CD4-positive, alpha-beta T cell treated with Interleukin-2 at 100 ng/mL for 4 hours (primary cell): ENCODE measurements around the gene ABITRAM.
"Not testable (repeated sequence)": the region's sequence is repeated elsewhere in the genome, so short reads cannot be mapped to it uniquely, and the experiment has no call there.

Source experiments
- DNase-seq: peaks from one replicate; pipeline ENCODE4 v3.0.0-alpha.2; 2020; ENCODE audit warnings: low spot score

Gene ABITRAM, protein sequence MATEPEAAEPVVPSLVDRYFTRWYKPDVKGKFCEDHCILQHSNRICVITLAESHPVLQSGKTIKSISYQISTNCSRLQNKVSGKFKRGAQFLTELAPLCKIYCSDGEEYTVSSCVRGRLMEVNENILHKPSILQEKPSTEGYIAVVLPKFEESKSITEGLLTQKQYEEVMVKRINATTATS

DNA sequence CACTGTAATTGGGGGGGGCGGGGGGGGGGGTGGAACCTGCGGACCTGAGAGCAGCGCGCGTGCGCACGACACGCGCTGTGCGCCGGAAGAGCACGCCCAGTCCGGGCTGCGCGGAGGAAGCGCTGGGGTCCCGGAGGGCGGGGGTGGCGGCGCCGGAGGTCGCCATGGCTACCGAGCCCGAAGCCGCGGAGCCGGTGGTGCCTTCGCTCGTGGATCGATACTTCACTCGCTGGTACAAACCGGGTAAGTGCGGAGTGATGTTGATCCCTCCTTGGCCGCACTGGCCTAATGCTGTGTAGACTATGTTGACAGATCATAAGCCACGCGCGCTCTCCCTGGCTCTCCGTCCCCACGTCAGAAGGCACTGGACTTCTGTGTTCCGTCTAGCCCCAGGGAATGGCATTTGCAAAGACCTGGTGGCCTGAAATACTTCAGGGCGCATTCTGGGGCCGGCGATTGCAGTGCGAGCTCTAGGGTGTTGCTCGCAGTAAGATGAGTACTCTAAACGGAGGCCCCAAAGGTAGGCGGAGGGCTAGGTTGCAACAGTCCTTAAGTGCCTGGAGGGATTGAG is at the start of gene ABITRAM:
Gene ABITRAM, plus strand, starts transcription at position 78 of the 571 bp plus-strand sequence. Its CDS starts 87 bp downstream, at position 165.
- peak; percentile 78 for DNase-seq

DNA sequence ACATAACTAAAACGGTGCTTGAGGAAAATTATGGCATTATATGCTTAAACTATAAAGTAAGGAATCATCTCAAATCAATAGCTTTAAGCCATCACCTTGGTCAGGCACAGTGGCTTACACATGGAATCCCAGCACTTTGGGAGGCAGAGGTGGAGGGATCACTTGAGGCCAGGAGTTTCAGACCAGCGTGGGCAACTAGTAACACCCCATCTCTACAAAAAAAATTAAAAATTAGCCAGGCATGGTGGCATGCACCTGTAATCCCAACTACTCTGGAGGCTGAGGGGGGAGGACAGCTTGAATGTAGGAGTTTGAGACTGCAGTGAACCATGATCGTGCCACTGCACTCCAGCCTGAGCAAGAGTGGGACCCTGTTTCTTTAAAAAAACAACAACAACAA is 49.5 kb upstream of the ABITRAM start:
- no peak for DNase-seq

DNA sequence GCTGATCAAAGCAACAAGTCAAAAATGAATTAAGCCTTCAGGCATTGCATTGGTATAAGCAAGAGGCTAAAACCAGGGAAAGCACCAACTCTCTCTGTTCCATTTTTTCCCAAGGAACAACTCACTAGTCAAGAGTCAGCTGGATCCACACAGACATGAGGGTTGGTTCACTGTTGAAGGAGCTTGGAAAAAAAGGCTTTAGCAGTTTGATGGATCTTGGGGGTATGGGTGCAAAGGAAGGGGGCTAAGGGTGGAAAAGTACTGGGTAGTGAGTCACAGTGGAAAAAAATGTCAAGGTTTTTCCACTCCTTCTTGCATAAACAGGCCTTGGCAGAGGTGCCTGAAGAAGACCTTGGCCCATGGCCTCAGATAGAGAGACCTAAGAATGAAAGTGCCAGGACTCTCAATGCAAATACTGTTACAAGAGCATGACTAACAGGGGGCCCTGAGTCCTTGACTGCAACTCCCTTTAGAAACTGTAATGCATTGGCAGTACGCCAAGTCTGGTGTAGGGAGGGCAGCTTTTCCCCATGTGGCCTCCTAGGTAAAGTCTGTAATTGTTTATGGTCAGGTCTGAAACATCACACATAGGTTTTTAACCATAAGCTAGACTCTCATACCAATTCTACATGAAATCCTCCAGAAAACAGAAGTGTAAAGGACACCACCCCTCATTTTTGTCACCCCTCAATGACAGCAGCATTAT is 48.4 kb upstream of the ABITRAM start:
- no peak for DNase-seq

DNA sequence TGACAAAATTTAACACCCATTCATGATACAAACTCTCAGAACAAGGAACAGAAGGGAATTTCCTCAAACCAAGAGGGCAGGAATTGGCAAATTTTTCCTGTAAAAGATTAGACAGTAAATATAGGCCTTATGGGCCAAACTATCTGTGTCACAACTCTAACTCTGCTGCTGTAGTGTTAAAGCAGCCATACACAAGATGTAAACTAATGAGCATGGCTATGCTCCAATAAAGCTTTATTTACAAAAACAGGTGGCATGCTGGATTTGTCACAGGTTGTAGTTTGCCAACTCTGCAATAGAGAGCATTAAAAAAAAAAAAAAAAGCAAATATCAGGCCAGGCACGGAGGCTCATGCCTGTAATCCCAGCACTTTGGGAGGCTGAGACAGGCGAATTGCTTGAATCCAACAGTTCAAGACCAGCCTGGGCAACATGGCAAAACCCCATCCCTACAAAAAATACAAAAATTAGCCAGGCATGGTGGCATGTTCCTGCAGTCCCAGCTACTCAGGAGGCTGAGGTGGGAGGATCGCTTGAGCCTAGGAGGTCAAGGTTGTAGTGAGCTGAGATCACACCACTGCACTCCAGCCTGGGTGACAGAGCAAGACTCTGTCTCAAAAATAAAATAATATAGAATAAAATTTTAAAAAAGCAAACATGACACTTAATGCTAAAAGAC is 47.5 kb upstream of the ABITRAM start:
- DNase-seq: not testable (repeated sequence)

DNA sequence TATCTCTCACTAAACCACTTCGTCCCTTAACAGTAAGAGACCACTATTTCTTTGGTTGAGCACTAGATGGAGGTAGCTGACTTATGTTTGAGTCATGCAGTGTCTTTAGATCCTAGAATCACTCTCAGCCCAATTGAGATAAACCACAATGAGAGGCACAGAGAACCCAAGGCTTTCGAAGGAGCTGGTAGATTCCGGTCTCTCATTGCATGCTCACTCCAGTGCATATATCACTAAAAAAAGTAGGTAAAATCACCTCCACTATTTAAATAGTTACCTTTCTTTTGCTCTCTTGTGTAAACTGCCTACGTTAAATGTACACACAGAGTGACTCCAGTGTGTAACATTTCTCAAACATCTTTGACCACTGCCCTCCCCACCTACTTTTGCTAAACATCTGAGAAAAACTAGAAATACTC is 44.5 kb upstream of the ABITRAM start:
- no peak for DNase-seq

DNA sequence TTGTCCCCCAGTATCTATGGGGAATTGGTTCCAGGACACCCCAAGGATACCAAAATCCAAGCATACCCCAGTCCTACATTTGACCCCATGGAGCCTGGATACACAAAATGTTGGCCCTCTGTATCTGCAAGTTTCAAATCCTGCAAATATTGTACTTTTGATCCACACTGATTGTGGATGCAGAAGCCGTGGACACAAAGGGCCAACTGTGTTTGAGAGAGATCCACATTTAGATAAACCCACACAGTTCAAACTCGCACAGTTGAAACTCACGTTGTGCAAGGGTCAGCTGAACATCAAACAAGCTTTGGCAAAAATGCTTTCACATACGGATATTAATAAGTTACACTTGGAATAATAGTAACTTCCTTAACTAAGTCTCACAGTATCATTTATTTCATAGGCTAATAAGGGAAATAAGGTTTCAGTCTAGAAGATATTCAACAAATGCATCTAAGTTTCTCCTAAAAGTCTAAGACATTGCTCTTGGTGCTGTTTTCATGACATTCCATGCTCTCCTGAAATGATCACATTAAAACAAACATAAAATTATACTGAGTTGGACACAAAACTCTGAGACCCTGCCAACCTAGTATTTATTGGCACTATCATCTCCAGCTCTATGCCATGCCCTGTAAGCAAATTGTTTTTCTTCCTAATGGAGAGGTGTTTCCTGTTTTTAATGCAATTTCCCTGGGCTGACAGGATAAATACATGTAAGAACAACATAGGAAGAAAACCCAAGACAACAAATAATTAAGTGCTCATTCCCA is 39.8 kb upstream of the ABITRAM start:
- DNase-seq: no peak

DNA sequence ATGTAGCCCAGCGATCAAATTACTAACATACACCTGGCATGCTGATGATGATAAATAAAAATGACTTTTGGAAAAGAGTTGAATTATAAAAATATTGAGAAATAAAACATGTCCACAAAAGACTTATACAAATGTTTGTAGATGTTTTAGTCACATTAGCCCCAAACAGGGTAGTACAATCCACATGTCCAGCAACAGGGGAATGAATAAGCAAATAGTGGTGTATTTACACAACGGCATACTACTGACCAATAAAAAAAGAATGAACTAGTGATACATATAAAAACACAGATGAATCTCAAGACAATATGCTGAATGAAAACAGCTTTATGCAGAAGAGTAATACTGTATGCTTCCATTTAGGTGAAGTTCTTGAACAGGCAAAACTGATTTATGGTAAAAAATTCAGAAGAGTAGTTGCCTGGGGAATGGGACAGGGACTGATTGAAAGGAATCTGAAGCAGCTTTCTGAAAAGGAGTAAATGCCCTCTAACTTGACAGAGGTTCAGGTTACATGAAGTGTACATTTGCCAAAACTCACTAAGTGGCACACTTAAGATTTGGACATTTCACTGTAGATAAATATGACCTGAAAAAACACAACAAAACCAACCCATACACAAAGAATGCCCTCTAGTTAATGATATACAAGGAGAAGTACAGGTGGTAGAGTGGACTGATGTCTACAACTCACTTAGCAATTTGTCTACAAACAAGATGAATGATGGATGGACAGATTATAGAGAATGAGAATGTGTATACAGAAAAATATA is 36.7 kb upstream of the ABITRAM start:
- no peak for DNase-seq

DNA sequence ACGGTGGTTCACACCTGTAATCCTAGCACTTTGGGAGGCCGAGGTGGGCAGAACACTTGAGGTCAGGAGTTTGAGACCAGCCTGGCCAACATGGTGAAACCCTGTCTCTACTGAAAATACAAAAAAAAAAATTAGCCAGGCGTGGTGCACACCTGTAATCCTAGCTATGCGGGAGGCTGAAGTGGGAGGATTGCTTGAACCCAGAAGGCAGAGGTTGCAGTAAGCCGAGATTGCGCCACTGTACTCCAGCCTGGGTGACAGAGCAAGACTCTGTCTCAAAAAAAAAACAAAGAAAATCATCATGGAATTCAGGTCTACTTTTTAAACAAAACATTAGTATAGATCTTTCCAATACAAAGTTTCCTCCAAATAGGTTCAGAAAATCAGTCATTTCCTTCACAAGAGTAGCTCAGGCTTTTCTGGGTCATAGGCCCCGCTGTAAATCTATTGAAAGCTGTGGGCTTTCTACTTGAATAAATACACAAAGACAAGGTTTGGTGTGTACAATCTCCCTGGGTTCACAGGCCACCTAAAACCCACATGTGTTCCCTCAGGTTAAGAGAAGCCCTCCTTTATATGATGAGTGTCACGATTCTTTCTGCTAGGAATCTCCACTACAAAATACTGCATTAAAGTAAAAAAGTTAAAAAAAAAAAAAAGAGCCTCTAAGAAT is 35.0 kb upstream of the ABITRAM start:
- DNase-seq: not testable (repeated sequence)

DNA sequence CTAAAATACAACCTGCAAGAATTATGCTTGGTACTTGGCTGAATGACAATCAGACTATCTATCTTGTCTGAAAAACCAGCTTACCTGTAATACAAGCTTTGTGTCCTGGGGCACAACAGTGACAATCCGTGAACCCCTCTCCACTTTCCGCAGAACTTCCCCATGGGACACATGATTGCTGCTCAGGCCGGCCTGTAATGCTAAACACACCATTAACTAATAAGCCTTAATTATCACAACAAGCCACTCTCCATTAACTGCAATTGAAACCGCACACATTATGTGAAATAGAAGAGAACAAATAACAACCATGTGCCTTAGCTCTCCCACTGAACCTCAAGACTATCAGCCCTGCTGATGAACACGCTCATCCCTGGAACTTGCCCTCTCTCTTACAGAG is 34.0 kb upstream of the ABITRAM start:
- no peak for DNase-seq

DNA sequence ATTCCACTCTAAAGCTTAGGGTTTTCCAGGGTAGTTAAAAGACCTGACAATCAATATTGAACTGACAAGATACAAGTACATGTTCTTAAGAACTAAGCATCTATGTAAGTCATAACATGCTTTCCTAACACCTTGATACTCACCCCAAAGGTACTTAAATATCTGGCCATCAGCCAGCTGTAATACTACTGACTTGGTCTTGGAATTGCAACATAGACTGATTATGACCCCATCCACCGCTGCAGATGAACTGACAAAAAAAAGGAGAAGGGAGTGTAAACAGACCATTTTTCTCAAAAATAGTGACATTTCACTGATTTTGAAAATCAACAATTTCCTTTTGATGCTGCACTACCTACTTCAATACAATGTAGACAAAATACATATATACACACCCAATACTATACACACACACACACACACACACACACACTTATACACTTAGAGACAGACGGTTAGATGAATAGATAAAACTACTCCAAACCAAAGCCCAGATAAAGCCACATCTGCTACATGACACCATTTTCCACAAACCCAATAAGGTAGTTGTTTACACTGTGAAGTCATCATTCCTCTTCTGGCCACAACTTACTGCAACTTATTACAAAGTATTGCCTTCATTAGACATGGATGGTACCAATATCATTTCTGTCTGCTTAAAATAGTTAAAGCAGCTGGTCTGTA is 30.6 kb upstream of the ABITRAM start:
- DNase-seq: no peak

DNA sequence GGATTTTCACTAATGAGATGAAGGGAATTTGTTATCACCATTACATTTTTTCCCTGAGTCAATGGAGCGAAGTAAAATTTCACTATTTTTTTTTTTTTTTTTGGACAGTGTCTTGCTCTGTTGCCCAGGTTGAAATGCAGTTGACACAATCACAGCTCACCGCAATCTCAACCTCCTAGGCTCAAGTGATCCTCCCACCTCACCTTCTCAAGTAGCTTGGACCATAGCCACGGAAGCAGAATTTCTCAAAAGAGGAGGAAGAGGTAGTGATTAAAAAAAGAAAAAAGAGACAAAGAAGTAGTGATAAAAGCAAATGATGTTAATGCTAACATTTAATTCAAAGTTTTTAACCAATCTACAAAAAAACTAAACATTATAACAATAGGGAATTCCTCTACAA is 30.0 kb upstream of the ABITRAM start:
- DNase-seq: no peak

DNA sequence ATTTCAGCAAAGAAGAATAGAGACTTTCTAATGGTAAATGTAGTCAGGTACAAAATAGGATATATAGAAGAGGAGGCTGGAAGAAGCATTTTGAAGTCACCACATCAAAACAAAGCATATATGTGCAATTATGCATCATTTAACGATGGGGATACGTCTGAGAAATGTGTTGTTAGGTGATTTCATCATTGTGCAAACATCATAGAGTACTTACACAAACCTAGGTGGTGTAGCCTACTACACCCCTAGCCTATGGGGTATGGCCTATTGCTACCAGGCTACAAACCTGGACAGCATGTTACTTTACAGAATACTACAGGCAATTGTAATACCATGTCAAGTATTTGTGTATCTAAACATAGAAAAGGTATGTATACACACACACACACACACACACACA is 28.7 kb upstream of the ABITRAM start:
- no peak for DNase-seq

DNA sequence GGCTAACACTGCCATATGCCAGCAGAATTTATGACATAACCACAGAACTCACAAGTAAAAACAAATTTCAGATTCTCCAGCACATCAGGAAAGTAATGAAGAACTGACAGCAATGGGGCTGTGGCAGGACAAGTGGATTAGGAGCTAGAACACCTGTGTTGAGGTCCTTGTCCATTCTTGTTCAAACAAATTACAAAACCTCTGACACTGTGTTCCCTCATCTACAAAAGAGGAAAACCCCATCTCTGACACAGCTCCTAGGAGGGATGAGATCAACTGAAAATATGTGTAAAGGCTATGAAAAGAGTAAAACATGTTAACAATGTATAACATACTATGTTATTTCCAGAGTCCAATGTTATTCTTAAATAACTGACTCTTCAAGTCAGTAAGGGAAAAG is 23.8 kb upstream of the ABITRAM start:
- DNase-seq: no peak

DNA sequence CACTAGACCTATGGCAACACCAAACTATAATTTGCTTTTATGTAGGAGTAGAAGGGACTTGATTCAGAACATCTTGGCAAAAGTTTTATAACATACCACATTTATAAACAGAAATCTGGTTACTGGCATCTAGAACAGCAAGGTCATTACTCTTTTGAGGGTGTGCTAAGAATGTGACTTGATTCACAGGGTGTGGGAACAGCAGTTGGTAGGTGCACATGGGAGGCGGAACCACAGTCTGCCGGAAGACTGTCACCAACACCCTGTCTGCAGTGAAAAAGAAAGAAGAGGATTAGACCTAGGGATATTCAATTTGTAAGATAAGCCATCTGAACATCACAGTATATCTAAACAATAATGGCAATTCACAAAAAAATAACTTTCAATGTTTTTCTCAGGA is 23.3 kb upstream of the ABITRAM start:
- DNase-seq: no peak

DNA sequence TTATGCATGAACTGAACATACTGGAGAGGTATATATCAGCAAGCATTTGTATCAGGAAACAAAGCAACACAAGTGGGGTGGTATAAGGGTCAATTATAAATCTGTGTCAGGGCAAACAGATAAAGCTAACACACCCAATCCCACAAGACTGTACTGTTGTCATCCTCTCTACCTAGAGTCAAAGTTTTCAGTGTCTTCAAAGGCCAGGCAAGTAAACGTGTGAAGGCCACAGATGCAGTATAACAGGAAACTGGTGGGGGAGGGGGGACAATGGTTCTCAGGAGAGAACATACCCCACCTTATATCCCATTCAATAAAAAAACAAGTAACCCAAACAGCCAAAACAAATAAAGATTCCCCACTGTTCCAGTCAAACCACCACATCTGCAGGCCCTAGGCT is 22.4 kb upstream of the ABITRAM start:
- no peak for DNase-seq

DNA sequence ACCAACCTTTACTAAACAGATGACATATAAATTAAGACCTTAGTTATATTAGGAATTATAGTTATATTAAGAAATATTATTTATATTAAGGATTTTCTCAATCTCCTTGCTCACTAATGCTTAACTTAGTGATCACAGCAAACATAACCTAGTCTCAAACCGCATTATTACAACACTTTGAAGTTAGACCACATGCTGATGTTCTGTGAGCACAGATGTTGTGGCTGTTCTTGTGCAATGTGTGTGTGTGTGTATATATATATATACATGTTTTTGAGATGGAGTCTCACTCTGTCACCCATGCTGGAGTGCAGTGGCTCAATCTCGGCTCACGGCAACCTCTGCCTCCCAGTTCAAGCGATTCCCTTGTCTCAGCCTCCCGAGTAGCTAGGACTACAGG is 20.8 kb upstream of the ABITRAM start:
- DNase-seq: no peak

DNA sequence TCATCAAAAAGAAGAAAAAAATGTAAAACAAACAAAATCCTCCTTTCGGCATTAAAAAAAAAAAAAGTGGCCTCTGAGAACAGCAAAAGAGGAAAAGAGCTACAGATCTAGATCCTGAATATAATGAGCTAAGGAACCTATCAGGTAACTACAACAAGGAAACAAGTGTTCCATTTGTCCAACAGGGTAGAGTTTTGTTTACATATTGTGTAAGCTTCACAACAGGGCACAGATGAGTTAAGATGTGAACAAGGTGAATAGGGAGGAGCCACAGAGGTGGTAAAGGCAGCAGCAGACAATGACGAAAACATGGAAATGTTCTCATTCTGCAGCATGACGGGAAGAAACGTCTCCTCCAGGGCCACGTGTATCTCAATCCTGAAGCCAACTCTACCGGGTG is 14.7 kb upstream of the ABITRAM start:
- no peak for DNase-seq

DNA sequence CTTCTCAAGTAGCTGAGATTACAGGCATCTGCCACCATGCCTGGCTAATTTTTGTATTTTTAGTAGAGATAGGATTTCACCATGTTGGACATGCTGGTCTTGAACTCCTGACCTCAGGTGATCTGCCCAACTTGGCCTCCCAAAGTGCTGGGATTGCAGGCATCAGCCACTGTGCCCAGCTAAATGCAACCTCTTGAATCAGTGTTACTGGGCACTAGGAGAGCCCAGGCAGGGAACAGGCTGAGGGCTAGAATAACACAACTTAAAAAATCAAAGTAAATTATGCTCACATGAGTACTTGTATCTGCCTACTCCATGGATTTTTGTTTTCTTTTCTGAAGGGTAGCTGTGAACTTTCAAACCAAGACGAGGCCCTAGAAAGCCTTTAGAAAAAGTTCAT is 13.8 kb upstream of the ABITRAM start:
- DNase-seq: not testable (repeated sequence)

DNA sequence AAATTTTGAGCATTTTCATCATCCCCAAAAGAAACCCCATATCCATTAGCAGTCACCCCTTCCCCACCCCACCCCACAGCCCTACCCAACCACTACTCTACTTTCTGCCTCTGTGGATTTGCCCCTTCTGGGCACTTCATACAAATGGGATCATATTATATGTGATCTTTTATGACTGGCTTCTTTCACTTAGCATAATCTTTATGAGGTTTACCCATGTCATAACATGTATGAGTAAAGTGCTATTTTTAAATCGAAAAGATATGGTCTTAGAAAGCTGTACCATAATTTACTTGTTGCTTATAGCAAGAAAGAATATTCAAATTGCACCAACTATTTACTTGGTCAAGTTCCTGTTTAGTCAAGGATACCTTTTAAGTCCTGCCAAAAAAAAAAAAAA is 13.0 kb upstream of the ABITRAM start:
- no peak for DNase-seq

DNA sequence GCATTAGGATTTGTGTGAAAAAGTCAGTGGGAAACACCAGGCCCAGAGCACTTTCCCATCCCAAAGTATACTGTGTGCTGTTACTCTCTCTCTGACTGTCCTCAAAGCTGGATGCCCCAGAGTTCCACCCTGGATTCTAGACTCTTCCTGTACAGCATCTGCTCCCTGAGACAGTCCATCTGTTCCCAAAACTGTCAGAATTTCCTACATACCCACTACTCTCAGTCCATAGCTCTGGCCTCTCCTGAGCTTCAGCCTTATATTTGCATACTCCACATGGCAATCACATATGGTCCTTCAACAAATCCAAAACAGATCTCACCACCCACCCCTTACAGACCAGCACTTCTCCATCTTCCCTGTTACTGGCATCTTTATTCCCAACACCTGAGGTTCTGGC is 9.7 kb upstream of the ABITRAM start:
- no peak for DNase-seq
